OCI-LY7 (cell line): ENCODE data around the gene SHLD1. TPM values are rescaled to one million over a fixed set of nuclear protein-coding genes. Genes with fewer than 3 reads are reported as not detected.

Experiments
- BruUV-seq: library from RNA; stranded (reverse); fragments of 400-500 nt; replicated peaks from 2 replicates; lab custom pipeline; 2021; lab: Mats Ljungman, UMichigan
- CTCF ChIA-PET: fragments of 300-600 bp; sonication (Branson Sonifier 250); formaldehyde crosslinking; loops from one replicate; lab custom pipeline; 2022; ENCODE audit warnings: antibody characterized with exemption; ENCODE audit not compliant: unreplicated experiment; lab: Charles Lee
- POLR2A ChIA-PET: fragments of 300-600 bp; sonication (Branson Sonifier 250); formaldehyde crosslinking; loops from one replicate; lab custom pipeline; 2022; ENCODE audit warnings: antibody characterized with exemption; lab: Charles Lee
- DNase-seq: peaks from one replicate; pipeline ENCODE4 v3.0.0-alpha.2; 2015; ENCODE audit warnings: low spot score
- H2AFZ ChIP-seq: fragments of 200-600 bp; sonication (generic), shearing (Covaris generic); 2 replicates; pipeline ENCODE4 v1.6.1; 2014; ENCODE audit warnings: mild to moderate bottlenecking, antibody characterized with exemption, low read length, moderate library complexity
- H3K27ac ChIP-seq: fragments of 200-600 bp; sonication (generic); 2 replicates; pipeline ENCODE4 v1.5.1; 2014; ENCODE audit warnings: mixed run types, low read depth, mild to moderate bottlenecking, moderate library complexity, low read length, inconsistent platforms; ENCODE audit not compliant: poor library complexity, severe bottlenecking
- H3K36me3 ChIP-seq: fragments of 200-600 bp; sonication (generic); 2 replicates; pipeline ENCODE4 v1.6.1; 2014; ENCODE audit warnings: mild to moderate bottlenecking, antibody characterized with exemption, low read length, moderate library complexity, mixed read lengths; ENCODE audit not compliant: insufficient read depth
- H3K4me1 ChIP-seq: fragments of 200-600 bp; sonication (generic); 2 replicates; pipeline ENCODE4 v1.5.1; 2014; ENCODE audit warnings: mild to moderate bottlenecking, low read length; ENCODE audit not compliant: insufficient read depth, poor library complexity, severe bottlenecking
- H3K4me2 ChIP-seq: fragments of 200-600 bp; sonication (generic); 2 replicates; pipeline ENCODE4 v1.6.1; 2014; ENCODE audit warnings: mild to moderate bottlenecking, low read length
- H3K4me3 ChIP-seq: fragments of 200-600 bp; sonication (generic); 2 replicates; pipeline ENCODE4 v1.5.1; 2014; ENCODE audit warnings: mild to moderate bottlenecking, low read depth, low read length; ENCODE audit not compliant: poor library complexity, severe bottlenecking
- H3K79me2 ChIP-seq: fragments of 200-600 bp; sonication (generic); 2 replicates; pipeline ENCODE4 v1.6.1; 2016; ENCODE audit warnings: low read depth, mild to moderate bottlenecking, low read length, moderate library complexity, mixed read lengths; ENCODE audit not compliant: insufficient read depth
- H3K9me2 ChIP-seq: fragments of 200-600 bp; sonication (generic); 2 replicates; pipeline ENCODE4 v1.6.1; 2016; ENCODE audit warnings: mild to moderate bottlenecking, low read length, mixed read lengths; ENCODE audit not compliant: insufficient read depth
- H3K9me3 ChIP-seq: fragments of 200-600 bp; sonication (generic); 2 replicates; pipeline ENCODE4 v1.6.1; 2014; ENCODE audit warnings: mild to moderate bottlenecking, mixed run types, low read length, mixed read lengths
- H4K20me1 ChIP-seq: fragments of 200-600 bp; sonication (generic); 2 replicates; pipeline ENCODE4 v1.6.1; 2014; ENCODE audit warnings: mild to moderate bottlenecking, antibody characterized with exemption, low read length, moderate library complexity, mixed read lengths; ENCODE audit not compliant: insufficient read depth
- EZH2phosphoT487 ChIP-seq: fragments of 200-600 bp; sonication (generic); IDR thresholded peaks from 2 replicates; pipeline ENCODE4 v1.6.1; 2018; ENCODE audit warnings: low read depth, borderline replicate concordance, mild to moderate bottlenecking, mixed run types, antibody characterized with exemption, low read length, moderate library complexity, mixed read lengths
- intact Hi-C: fragments of 100-400 bp; cut with micrococcal nuclease; formaldehyde crosslinking; loops from one replicate; pipeline ENCODE4 v1.10.0; 2022; ENCODE audit not compliant: unreplicated experiment
- total RNA-seq, 2 experiments: library from RNA; depleted of rRNA in 1 of 2; stranded (reverse); fragments of >200 nt in 1 of 2; shearing (Covaris generic) in 1 of 2; gene quantifications; 2 replicates each; pipeline ENCODE4 v1.2.3, GENCODE V29; 2014 to 2022
- TF ChIP-seq, protein P1 (sequence below): fragments of 200-600 bp; sonication (generic); conservative IDR thresholded peaks from 2 replicates; pipeline ENCODE4 v1.5.1; 2014; ENCODE audit warnings: mild to moderate bottlenecking, antibody characterized with exemption, low read length, moderate library complexity, mixed read lengths

The SHLD1 gene
- total RNA-seq, 2 experiments from 2014 or later = 19.4 to 31.2 TPM

DNA sequence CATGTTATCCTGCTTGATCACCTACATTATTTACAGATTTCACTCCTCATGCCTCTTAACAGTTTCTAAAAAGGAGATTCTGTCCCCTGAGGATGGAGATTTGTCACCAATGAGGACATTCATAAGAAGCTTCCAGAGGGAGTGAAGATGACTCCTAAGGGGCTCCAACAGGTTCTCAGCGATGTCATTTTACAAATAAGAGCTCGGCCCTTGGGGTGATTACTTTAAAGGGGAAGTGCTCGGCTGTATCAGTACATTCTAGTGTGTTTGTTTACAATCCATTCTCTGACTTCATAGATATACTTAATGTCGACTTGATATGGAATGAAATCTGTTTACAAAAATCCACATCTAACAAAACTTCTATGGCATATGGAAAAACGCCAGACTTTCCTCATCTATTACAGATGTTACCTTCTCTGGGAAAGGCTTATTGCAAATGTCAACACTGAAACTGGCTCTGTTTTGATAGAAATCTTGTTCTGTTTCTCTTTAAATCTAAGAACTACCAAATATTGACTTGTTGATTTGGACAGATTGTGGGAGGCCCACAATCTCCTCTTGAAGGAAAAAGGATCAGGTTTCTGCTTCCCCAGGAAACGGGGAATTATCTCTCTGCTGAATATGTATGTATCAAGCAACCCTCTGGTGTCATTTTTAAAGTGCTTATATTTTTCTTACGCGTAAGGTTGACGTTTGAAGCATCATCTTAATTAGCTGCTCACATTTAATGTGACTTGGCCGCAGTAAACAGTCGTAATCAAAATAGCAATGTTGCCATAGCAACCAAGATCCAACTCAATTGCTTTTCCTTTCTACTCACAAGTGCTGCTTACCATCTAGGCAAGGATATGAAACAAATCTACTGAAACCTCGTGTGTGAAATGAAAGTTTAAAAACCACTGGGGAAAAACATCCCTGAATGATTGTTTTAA, 95.7 kb downstream of the SHLD1 start:
- Histone ChIP-seq H4K20me1 (no peaks in the 10 kb centered on the region), H3K4me2 (no peak overlapping the region), H2AFZ (no peak overlapping the region), H3K79me2 (no peaks in the 10 kb centered on the region), H3K9me2 (no peaks in the 10 kb centered on the region), H3K4me1 (peaks cover 6% of the 10 kb centered on the region), H3K36me3 (peaks cover 7% of the 10 kb centered on the region; the same call in 1 of the 2 replicates), H3K27ac (no peak overlapping the region), H3K4me3 (no peak overlapping the region), H3K9me3 (no peaks in the 10 kb centered on the region)
- intact Hi-C loops = no loop called here
- ChIA-PET CTCF (no interaction called here), POLR2A (interaction anchor here (2.8 kb wide), 1 partner anchor 9 kb away, joined by 9 read pairs; no protein-coding TSS in a partner anchor)
- DNase-seq = no peak
- no TSS peak for BruUV-seq
- TF ChIP-seq, protein P1, sequence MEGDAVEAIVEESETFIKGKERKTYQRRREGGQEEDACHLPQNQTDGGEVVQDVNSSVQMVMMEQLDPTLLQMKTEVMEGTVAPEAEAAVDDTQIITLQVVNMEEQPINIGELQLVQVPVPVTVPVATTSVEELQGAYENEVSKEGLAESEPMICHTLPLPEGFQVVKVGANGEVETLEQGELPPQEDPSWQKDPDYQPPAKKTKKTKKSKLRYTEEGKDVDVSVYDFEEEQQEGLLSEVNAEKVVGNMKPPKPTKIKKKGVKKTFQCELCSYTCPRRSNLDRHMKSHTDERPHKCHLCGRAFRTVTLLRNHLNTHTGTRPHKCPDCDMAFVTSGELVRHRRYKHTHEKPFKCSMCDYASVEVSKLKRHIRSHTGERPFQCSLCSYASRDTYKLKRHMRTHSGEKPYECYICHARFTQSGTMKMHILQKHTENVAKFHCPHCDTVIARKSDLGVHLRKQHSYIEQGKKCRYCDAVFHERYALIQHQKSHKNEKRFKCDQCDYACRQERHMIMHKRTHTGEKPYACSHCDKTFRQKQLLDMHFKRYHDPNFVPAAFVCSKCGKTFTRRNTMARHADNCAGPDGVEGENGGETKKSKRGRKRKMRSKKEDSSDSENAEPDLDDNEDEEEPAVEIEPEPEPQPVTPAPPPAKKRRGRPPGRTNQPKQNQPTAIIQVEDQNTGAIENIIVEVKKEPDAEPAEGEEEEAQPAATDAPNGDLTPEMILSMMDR = no peak

DNA sequence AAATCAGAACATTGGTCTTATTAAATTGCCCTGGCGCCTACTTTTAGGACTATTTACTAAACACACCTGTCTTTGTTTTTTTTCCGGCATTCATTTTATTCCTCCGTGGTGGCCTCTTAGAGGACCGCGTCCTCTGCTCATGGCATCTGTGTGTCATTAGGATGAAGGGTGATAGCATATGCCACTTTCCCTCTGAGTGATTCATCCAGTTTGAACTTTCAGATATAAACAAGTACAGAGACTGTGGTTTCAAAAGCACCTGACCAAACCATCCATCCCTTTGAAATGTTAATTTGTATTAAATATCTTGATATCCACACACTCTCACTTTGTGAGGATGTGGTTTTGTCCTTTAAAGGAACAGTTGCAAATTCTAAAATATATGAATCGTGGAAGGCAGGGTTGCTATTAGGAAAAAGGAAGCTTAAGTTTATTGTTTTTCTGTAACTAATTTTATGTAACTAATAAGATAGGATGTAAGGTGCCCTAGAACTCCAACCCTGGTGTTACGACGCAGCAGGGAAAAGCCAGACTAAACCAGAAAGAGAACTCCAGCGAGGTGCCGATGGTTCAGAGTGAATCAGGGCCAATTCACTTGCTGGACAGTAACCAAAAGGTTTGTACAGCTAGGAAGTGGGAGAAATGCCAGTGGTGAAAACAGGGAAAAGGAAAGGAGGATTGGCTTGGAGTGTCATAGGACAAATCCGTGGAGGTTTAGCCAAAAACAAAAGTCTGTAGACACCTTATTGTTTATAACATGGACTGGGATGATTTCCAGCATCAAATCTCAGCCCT, 98.7 kb downstream of the SHLD1 start:
- Histone ChIP-seq H3K27ac (no peak overlapping the region), H3K9me3 (no peaks in the 10 kb centered on the region), H4K20me1 (no peaks in the 10 kb centered on the region), H3K36me3 (peaks cover 9% of the 10 kb centered on the region; the same call in 1 of the 2 replicates), H3K79me2 (no peaks in the 10 kb centered on the region), H3K4me2 (no peak overlapping the region), H3K4me3 (no peak overlapping the region), H3K4me1 (peaks cover 6% of the 10 kb centered on the region), H2AFZ (no peak overlapping the region), H3K9me2 (no peaks in the 10 kb centered on the region)
- DNase-seq = no peak
- TF ChIP-seq, protein P1 = no peak
- no peak for TF ChIP-seq EZH2phosphoT487
- POLR2A ChIA-PET = interaction anchor here (0.7 to 2.8 kb wide), 3 partner anchors 12 to 389 kb away, joined by 3 to 9 read pairs (median 4); no protein-coding TSS in a partner anchor
- no TSS peak for BruUV-seq
- CTCF ChIA-PET = no interaction called here
- intact Hi-C loops = no loop called here
